H9 (cell line): Measurements from ENCODE around the gene GRID1. TPM values are rescaled to one million over a fixed set of nuclear protein-coding genes. Genes with fewer than 3 reads are reported as not detected.

Experiments used
- DNase-seq: peaks from one replicate; pipeline ENCODE4 v3.0.0-alpha.2; 2017
- H2AFZ ChIP-seq: one replicate; pipeline ENCODE4 v1.6.1; 2013; ENCODE audit warnings: mild to moderate bottlenecking, low read length, control low read depth, moderate library complexity
- H2AK5ac ChIP-seq: 2 replicates; pipeline ENCODE4 v1.6.1; 2013; ENCODE audit warnings: low read length, control low read depth, mixed read lengths; ENCODE audit not compliant: insufficient read length
- H2BK120ac ChIP-seq: one replicate; pipeline ENCODE4 v1.6.1; 2013; ENCODE audit warnings: low read depth, mild to moderate bottlenecking, low read length, control low read depth, inconsistent platforms; ENCODE audit not compliant: poor library complexity, severe bottlenecking
- H2BK12ac ChIP-seq: 2 replicates; pipeline ENCODE4 v1.6.1; 2013; ENCODE audit warnings: low read length, control low read depth, mixed read lengths, low read depth; ENCODE audit not compliant: insufficient read length
- H2BK15ac ChIP-seq: 2 replicates; pipeline ENCODE4 v1.6.1; 2013; ENCODE audit warnings: low read depth, low read length, control low read depth
- H2BK20ac ChIP-seq: one replicate; pipeline ENCODE4 v1.6.1; 2013; ENCODE audit warnings: low read depth, mild to moderate bottlenecking, low read length, control low read depth, inconsistent platforms; ENCODE audit not compliant: poor library complexity, severe bottlenecking
- H2BK5ac ChIP-seq: 2 replicates; pipeline ENCODE4 v1.6.1; 2013; ENCODE audit warnings: low read length, control low read depth, mixed read lengths; ENCODE audit not compliant: insufficient read length
- H3K14ac ChIP-seq: 2 replicates; pipeline ENCODE4 v1.6.1; 2013; ENCODE audit warnings: low read length, control low read depth; ENCODE audit not compliant: insufficient read depth
- H3K18ac ChIP-seq: 2 replicates; pipeline ENCODE4 v1.6.1; 2013; ENCODE audit warnings: low read depth, mild to moderate bottlenecking, mixed read lengths, low read length, control low read depth; ENCODE audit not compliant: insufficient read length
- H3K23ac ChIP-seq: 2 replicates; pipeline ENCODE4 v1.6.1; 2013; ENCODE audit warnings: low read length, control low read depth, mixed read lengths, low read depth; ENCODE audit not compliant: insufficient read length
- H3K23me2 ChIP-seq: 2 replicates; pipeline ENCODE4 v1.6.1; 2013; ENCODE audit warnings: low read depth, mild to moderate bottlenecking, mixed read lengths, low read length, control low read depth; ENCODE audit not compliant: insufficient read length, poor library complexity, severe bottlenecking
- H3K27ac ChIP-seq: 2 replicates; pipeline ENCODE4 v1.5.1; 2013; ENCODE audit warnings: low read length, control low read depth, mixed read lengths, low read depth; ENCODE audit not compliant: insufficient read length
- H3K27me3 ChIP-seq: 2 replicates; pipeline ENCODE4 v1.6.1; 2013; ENCODE audit warnings: low read length, control low read depth, inconsistent platforms; ENCODE audit not compliant: insufficient read depth
- H3K4ac ChIP-seq: 2 replicates; pipeline ENCODE4 v1.6.1; 2013; ENCODE audit warnings: low read depth, mild to moderate bottlenecking, control low read depth, inconsistent platforms, low read length, moderate library complexity
- H3K4me1 ChIP-seq: 2 replicates; pipeline ENCODE4 v1.6.1; 2013; ENCODE audit warnings: low read length, control low read depth, inconsistent platforms; ENCODE audit not compliant: insufficient read depth
- H3K4me2 ChIP-seq: 2 replicates; pipeline ENCODE4 v1.6.1; 2013; ENCODE audit warnings: low read length, control low read depth, mixed read lengths; ENCODE audit not compliant: insufficient read length, insufficient read depth
- H3K56ac ChIP-seq: 2 replicates; pipeline ENCODE4 v1.6.1; 2013; ENCODE audit warnings: low read depth, mild to moderate bottlenecking, mixed read lengths, low read length, control low read depth; ENCODE audit not compliant: insufficient read length
- H3K79me1 ChIP-seq: 2 replicates; pipeline ENCODE4 v1.6.1; 2013; ENCODE audit warnings: low read depth, mild to moderate bottlenecking, moderate library complexity, low read length, control low read depth, inconsistent platforms; ENCODE audit not compliant: insufficient read depth, poor library complexity, severe bottlenecking
- H3K79me2 ChIP-seq: 2 replicates; pipeline ENCODE4 v1.6.1; 2013; ENCODE audit warnings: low read length, control low read depth, inconsistent platforms; ENCODE audit not compliant: insufficient read depth
- H3K9ac ChIP-seq: 2 replicates; pipeline ENCODE4 v1.6.1; 2013; ENCODE audit warnings: low read length, control low read depth, mixed read lengths; ENCODE audit not compliant: insufficient read length; ENCODE audit errors: extremely low read depth
- H3K9me3 ChIP-seq: one replicate; pipeline ENCODE4 v1.6.1; 2013; ENCODE audit warnings: low read depth, low read length, inconsistent platforms; ENCODE audit not compliant: control insufficient read depth
- H3T11ph ChIP-seq: one replicate; pipeline ENCODE4 v1.6.1; 2013; ENCODE audit warnings: mild to moderate bottlenecking, low read length, control low read depth, inconsistent platforms
- H4K20me1 ChIP-seq: one replicate; pipeline ENCODE4 v1.6.1; 2013; ENCODE audit not compliant: control insufficient read depth, insufficient read length, insufficient read depth
- H4K5ac ChIP-seq: 2 replicates; pipeline ENCODE4 v1.6.1; 2013; ENCODE audit warnings: low read depth, mild to moderate bottlenecking, mixed read lengths, low read length, control low read depth; ENCODE audit not compliant: insufficient read length
- H4K8ac ChIP-seq: replicated peaks from 2 replicates; pipeline ENCODE4 v1.6.1; 2013; ENCODE audit warnings: low read length, control low read depth, mixed read lengths, low read depth; ENCODE audit not compliant: insufficient read length
- H4K91ac ChIP-seq: 2 replicates; pipeline ENCODE4 v1.6.1; 2013; ENCODE audit warnings: low read depth, mild to moderate bottlenecking, moderate library complexity, mixed read lengths, low read length, control low read depth; ENCODE audit not compliant: insufficient read length
- H3K27ac Mint-ChIP-seq, 3 experiments: 2 replicates in 2 of 3; 3 replicates in 1 of 3; pipeline ENCODE4 v1.8.0; 2020 to 2021; ENCODE audit warnings: mixed read lengths in 3 of 3, mild to moderate bottlenecking in 1 of 3, moderate library complexity in 1 of 3
- H3K27me3 Mint-ChIP-seq: 2 replicates; pipeline ENCODE4 v1.8.0; 2021; ENCODE audit warnings: low read depth, mild to moderate bottlenecking, moderate library complexity, mixed read lengths
- H3K36me3 Mint-ChIP-seq, 3 experiments: 2 replicates in 2 of 3; 3 replicates in 1 of 3; pipeline ENCODE4 v1.8.0; 2020 to 2021; ENCODE audit warnings: low read depth in 3 of 3, mixed read lengths in 3 of 3; ENCODE audit not compliant: insufficient read depth in 1 of 3
- H3K4me1 Mint-ChIP-seq, 2 experiments: 2 replicates each; pipeline ENCODE4 v1.8.0; 2020; ENCODE audit warnings: mixed read lengths in 2 of 2
- H3K4me3 Mint-ChIP-seq, 2 experiments: 2 replicates in 1 of 2; 3 replicates in 1 of 2; pipeline ENCODE4 v1.8.0; 2020 to 2021; ENCODE audit warnings: mild to moderate bottlenecking in 2 of 2, mixed read lengths in 2 of 2, moderate library complexity in 1 of 2
- H3K9me3 Mint-ChIP-seq, 2 experiments: 2 replicates in 1 of 2; 3 replicates in 1 of 2; pipeline ENCODE4 v1.8.0; 2020; ENCODE audit warnings: mild to moderate bottlenecking in 2 of 2, mixed read lengths in 2 of 2, moderate library complexity in 1 of 2
- CTCF ChIP-seq: fragments of 200-600 bp; sonication (generic); conservative IDR thresholded peaks from 3 replicates; pipeline ENCODE4 v1.8.0; 2021; ENCODE audit warnings: antibody characterized with exemption, mild to moderate bottlenecking
- WGBS: extraction: QIAGEN DNeasy Blood & Tissue Kit; methylation state at CpG from one replicate; pipeline ENCODE4 v1.1.7; 2013; ENCODE audit warnings: missing lambda C conversion rate, low lambda C conversion rate, mixed read lengths; ENCODE audit not compliant: insufficient read length; ENCODE audit errors: extremely low coverage; 5-methylcytosine and 5-hydroxymethylcytosine counted together
- total RNA-seq: library from RNA; stranded (reverse); gene quantifications from 2 replicates; pipeline ENCODE4 v1.2.1, GENCODE V29; 2021

Gene GRID1
- total RNA-seq, 1 experiment from 2014 or later = 0.35 TPM

GRCh38 chr10:86122646-86123045 lies 243.9 kb downstream of the GRID1 start:
- DNase-seq = no peak
- no peak overlapping the region for H3K18ac ChIP-seq
- no peak overlapping the region for H2BK20ac ChIP-seq
- no peak overlapping the region for H2BK15ac ChIP-seq
- H3K23ac ChIP-seq = no peak overlapping the region
- no peak for TF ChIP-seq CTCF
- H3K4ac ChIP-seq = no peak overlapping the region
- H3K4me2 ChIP-seq = no peak overlapping the region
- no peaks in the 10 kb centered on the region for H3K9me3 ChIP-seq
- no peak overlapping the region for H2BK12ac ChIP-seq
- peaks cover 3% of the 10 kb centered on the region in 2 experiments; a peak in 3 of 4 replicates for H3K4me1 Mint-ChIP-seq
- WGBS = no CpG with 5 or more reads among the region's 2 CpGs
- no peak overlapping the region for H2AK5ac ChIP-seq
- no peak overlapping the region for H3K27ac Mint-ChIP-seq
- no peaks in the 10 kb centered on the region for H3K27me3 ChIP-seq
- H4K8ac ChIP-seq = no peak overlapping the region
- H3K79me1 ChIP-seq = no peaks in the 10 kb centered on the region
- no peaks in the 10 kb centered on the region for H3K4me1 ChIP-seq
- H3K56ac ChIP-seq = no peak overlapping the region
- no peaks in the 10 kb centered on the region for H3K36me3 Mint-ChIP-seq
- H3K27me3 Mint-ChIP-seq = no peaks in the 10 kb centered on the region; the same call in none of the 2 replicates
- H3K14ac ChIP-seq = no peak overlapping the region; the same call in 1 of the 2 replicates
- H3K79me2 ChIP-seq = no peaks in the 10 kb centered on the region
- no peaks in the 10 kb centered on the region for H4K20me1 ChIP-seq
- no peak overlapping the region for H4K5ac ChIP-seq
- H3K9ac ChIP-seq = no peak overlapping the region
- H3K4me3 Mint-ChIP-seq = no peak overlapping the region
- no peak overlapping the region for H2AFZ ChIP-seq
- no peak overlapping the region for H4K91ac ChIP-seq
- H3T11ph ChIP-seq = no peak overlapping the region
- H3K23me2 ChIP-seq = no peaks in the 10 kb centered on the region
- no peaks in the 10 kb centered on the region for H3K9me3 Mint-ChIP-seq
- no peak overlapping the region for H2BK120ac ChIP-seq
- no peak overlapping the region for H3K27ac ChIP-seq
- H2BK5ac ChIP-seq = no peak overlapping the region
